ENCODE data around the gene ADCY9.

DNA sequence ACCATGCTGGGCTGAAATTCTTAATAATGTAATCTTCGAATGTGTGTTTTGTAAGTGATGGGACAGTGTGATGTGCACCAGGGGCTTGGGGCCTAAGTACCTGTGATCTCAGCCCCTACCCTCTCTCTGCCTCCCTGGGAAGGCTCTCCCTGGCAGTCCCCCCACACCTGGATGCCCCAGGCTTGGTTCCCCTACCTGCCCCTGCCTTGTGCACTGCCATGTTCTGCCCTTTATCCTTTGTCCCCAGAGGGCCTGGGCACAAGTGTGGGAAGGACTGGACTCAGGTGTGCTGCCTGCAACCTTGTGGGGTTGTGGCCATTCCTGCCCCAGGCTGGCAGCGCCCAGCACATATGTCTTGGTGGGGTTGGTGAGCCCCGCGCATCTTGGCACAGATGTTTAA, 180.3 kb downstream of the ADCY9 start:
- TF ChIP-seq, protein P1, sequence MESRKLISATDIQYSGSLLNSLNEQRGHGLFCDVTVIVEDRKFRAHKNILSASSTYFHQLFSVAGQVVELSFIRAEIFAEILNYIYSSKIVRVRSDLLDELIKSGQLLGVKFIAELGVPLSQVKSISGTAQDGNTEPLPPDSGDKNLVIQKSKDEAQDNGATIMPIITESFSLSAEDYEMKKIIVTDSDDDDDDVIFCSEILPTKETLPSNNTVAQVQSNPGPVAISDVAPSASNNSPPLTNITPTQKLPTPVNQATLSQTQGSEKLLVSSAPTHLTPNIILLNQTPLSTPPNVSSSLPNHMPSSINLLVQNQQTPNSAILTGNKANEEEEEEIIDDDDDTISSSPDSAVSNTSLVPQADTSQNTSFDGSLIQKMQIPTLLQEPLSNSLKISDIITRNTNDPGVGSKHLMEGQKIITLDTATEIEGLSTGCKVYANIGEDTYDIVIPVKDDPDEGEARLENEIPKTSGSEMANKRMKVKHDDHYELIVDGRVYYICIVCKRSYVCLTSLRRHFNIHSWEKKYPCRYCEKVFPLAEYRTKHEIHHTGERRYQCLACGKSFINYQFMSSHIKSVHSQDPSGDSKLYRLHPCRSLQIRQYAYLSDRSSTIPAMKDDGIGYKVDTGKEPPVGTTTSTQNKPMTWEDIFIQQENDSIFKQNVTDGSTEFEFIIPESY (IDR thresholded peaks at IDR 0.05; ENCODE audit: extremely low read depth, insufficient replicate concordance, low read length) = no peak
- TF ChIP-seq, protein P2, sequence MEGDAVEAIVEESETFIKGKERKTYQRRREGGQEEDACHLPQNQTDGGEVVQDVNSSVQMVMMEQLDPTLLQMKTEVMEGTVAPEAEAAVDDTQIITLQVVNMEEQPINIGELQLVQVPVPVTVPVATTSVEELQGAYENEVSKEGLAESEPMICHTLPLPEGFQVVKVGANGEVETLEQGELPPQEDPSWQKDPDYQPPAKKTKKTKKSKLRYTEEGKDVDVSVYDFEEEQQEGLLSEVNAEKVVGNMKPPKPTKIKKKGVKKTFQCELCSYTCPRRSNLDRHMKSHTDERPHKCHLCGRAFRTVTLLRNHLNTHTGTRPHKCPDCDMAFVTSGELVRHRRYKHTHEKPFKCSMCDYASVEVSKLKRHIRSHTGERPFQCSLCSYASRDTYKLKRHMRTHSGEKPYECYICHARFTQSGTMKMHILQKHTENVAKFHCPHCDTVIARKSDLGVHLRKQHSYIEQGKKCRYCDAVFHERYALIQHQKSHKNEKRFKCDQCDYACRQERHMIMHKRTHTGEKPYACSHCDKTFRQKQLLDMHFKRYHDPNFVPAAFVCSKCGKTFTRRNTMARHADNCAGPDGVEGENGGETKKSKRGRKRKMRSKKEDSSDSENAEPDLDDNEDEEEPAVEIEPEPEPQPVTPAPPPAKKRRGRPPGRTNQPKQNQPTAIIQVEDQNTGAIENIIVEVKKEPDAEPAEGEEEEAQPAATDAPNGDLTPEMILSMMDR (IDR thresholded peaks at IDR 0.05 in 2 of 3, conservative IDR thresholded peaks at IDR 0.05 in 1 of 3; ENCODE audit: borderline replicate concordance in 1 of 3, insufficient read depth in 1 of 3, low read depth in 2 of 3, low read length in 2 of 3) = no peak
- no peak for TF ChIP-seq POLR2A (IDR thresholded peaks at IDR 0.05; ENCODE audit: borderline replicate concordance, extremely low read depth, insufficient read depth, insufficient read length)
- TF ChIP-seq ZNF274 (IDR thresholded peaks at IDR 0.05; ENCODE audit: low read depth, low read length) = no peak
- TF ChIP-seq, protein P3, sequence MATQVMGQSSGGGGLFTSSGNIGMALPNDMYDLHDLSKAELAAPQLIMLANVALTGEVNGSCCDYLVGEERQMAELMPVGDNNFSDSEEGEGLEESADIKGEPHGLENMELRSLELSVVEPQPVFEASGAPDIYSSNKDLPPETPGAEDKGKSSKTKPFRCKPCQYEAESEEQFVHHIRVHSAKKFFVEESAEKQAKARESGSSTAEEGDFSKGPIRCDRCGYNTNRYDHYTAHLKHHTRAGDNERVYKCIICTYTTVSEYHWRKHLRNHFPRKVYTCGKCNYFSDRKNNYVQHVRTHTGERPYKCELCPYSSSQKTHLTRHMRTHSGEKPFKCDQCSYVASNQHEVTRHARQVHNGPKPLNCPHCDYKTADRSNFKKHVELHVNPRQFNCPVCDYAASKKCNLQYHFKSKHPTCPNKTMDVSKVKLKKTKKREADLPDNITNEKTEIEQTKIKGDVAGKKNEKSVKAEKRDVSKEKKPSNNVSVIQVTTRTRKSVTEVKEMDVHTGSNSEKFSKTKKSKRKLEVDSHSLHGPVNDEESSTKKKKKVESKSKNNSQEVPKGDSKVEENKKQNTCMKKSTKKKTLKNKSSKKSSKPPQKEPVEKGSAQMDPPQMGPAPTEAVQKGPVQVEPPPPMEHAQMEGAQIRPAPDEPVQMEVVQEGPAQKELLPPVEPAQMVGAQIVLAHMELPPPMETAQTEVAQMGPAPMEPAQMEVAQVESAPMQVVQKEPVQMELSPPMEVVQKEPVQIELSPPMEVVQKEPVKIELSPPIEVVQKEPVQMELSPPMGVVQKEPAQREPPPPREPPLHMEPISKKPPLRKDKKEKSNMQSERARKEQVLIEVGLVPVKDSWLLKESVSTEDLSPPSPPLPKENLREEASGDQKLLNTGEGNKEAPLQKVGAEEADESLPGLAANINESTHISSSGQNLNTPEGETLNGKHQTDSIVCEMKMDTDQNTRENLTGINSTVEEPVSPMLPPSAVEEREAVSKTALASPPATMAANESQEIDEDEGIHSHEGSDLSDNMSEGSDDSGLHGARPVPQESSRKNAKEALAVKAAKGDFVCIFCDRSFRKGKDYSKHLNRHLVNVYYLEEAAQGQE (IDR thresholded peaks at IDR 0.05; ENCODE audit: low read depth) = no peak
- TF ChIP-seq EZH2 (IDR thresholded peaks at IDR 0.05) = no peak
- TF ChIP-seq EZH2phosphoT487 (IDR thresholded peaks at IDR 0.05; ENCODE audit: borderline replicate concordance) = no peak
- no peak for TF ChIP-seq POLR2AphosphoS5 (IDR thresholded peaks at IDR 0.05; ENCODE audit: low read depth, low read length)
- no peak for TF ChIP-seq YY1 (IDR thresholded peaks at IDR 0.05; ENCODE audit: extremely low read depth, insufficient replicate concordance, low read depth, low read length)
- TF ChIP-seq SIN3A (IDR thresholded peaks at IDR 0.05; ENCODE audit: low read depth) = no peak
- TF ChIP-seq JUND (IDR thresholded peaks at IDR 0.05) = no peak
- no peak for TF ChIP-seq TCF7L2 (IDR thresholded peaks at IDR 0.05; ENCODE audit: borderline replicate concordance, extremely low read depth, insufficient read depth, insufficient read length)

All from HCT116 (cell line).